K562 (cell line): ENCODE results near the gene TFCP2. TPM values are rescaled to one million over a fixed set of nuclear protein-coding genes. Genes with fewer than 3 reads are reported as not detected.

Experiments
- ATAC-seq: fragments of 200-7000 bp; cut with Tn5 transposase; 3 replicates; pipeline ENCODE4 v1.9.1; 2020; ENCODE audit warnings: moderate library complexity
- BruUV-seq: library from RNA; stranded (reverse); fragments of 400-500 nt; replicated peaks from 2 replicates; lab custom pipeline; 2021; lab: Mats Ljungman, UMichigan
- CTCF ChIA-PET: fragments of 300-600 bp; formaldehyde crosslinking; extraction: SDS; loops from one replicate; lab custom pipeline; 2021; ENCODE audit warnings: low intra/inter-chr PET ratio; lab: Yijun Ruan, JAX
- POLR2A ChIA-PET: fragments of 300-600, 350-650 bp; sonication (Branson Sonifier 250); formaldehyde crosslinking; extraction: SDS; loops from one replicate; lab custom pipeline; 2021; ENCODE audit warnings: antibody characterized with exemption, inconsistent platforms; lab: Yijun Ruan, JAX
- DNase-seq, 4 experiments: peaks; one replicate each; pipeline versions ENCODE4 v3.0.0 to v3.0.0-alpha.2; 2011 to 2018; ENCODE audit warnings: low spot score in 3 of 4, mixed read lengths in 3 of 4; ENCODE audit errors: extremely low read depth in 1 of 4
- FAIRE-seq: peaks from 2 replicates; lab custom pipeline; 2011; peaks lifted over from hg19 to GRCh38; lab: Jason Lieb, UNC
- H2AFZ ChIP-seq: 2 replicates; pipeline ENCODE4 v1.6.0; 2011; ENCODE audit warnings: low read depth, low read length, control low read depth, inconsistent platforms
- H3K27ac ChIP-seq: fragments of 200-600 bp; 3 replicates; pipeline ENCODE4 v1.8.0; 2011; ENCODE audit warnings: low read depth, mild to moderate bottlenecking, control low read depth, inconsistent platforms, low read length, moderate library complexity, mixed read lengths; ENCODE audit errors: extremely low read depth
- H3K27me3 ChIP-seq, 2 experiments: fragments of 300-600 bp in 1 of 2; 2 replicates in 1 of 2; 3 replicates in 1 of 2; pipeline versions ENCODE4 v1.6.0 to v1.8.0; 2011; ENCODE audit warnings: inconsistent platforms in 2 of 2, low read length in 2 of 2, mild to moderate bottlenecking in 1 of 2, mixed read lengths in 1 of 2, moderate library complexity in 1 of 2; ENCODE audit not compliant: control insufficient read depth in 2 of 2, insufficient read depth in 2 of 2
- H3K36me3 ChIP-seq: fragments of 300-600 bp; 3 replicates; pipeline ENCODE4 v1.8.0; 2011; ENCODE audit warnings: mild to moderate bottlenecking, low read length, inconsistent platforms; ENCODE audit not compliant: control insufficient read depth, insufficient read depth
- H3K4me1 ChIP-seq, 2 experiments: fragments of 200-600 bp in 1 of 2; replicated peaks in 1 of 2; 2 replicates in 1 of 2; 3 replicates in 1 of 2; pipeline versions ENCODE4 v1.5.1 to v1.8.0; 2011; ENCODE audit warnings: inconsistent platforms in 2 of 2, low read length in 2 of 2, mild to moderate bottlenecking in 1 of 2, mixed read lengths in 1 of 2, moderate library complexity in 1 of 2; ENCODE audit not compliant: control insufficient read depth in 2 of 2, insufficient read depth in 2 of 2
- H3K4me2 ChIP-seq: 2 replicates; pipeline ENCODE4 v1.6.1; 2011; ENCODE audit warnings: low read length, control low read depth, inconsistent platforms, mixed read lengths; ENCODE audit not compliant: insufficient read depth
- H3K4me3 ChIP-seq: fragments of 200-600 bp; sonication (generic), shearing (Covaris generic); 2 replicates; pipeline ENCODE4 v1.5.1; 2016; ENCODE audit warnings: control low read depth, inconsistent platforms
- H3K79me2 ChIP-seq: fragments of 200-600 bp; 3 replicates; pipeline ENCODE4 v1.8.0; 2011; ENCODE audit warnings: low read length, inconsistent platforms; ENCODE audit not compliant: control insufficient read depth, insufficient read depth
- H3K9ac ChIP-seq, 2 experiments: 2 replicates each; pipeline versions ENCODE4 v1.6.0 to v1.6.1; 2011; ENCODE audit warnings: low read depth in 2 of 2, low read length in 2 of 2, control low read depth in 1 of 2, inconsistent platforms in 1 of 2, mild to moderate bottlenecking in 1 of 2, mixed read lengths in 1 of 2; ENCODE audit not compliant: insufficient read depth in 1 of 2
- H3K9me1 ChIP-seq: one replicate; pipeline ENCODE4 v1.6.0; 2011; ENCODE audit warnings: inconsistent platforms, mild to moderate bottlenecking, low read length, moderate library complexity; ENCODE audit not compliant: control insufficient read depth, insufficient read depth
- H3K9me3 ChIP-seq: replicated peaks from 2 replicates; pipeline ENCODE4 v1.5.1; 2011; ENCODE audit warnings: low read depth, low read length, inconsistent platforms; ENCODE audit not compliant: control insufficient read depth, insufficient read depth
- H4K20me1 ChIP-seq: replicated peaks from 2 replicates; pipeline ENCODE4 v1.6.1; 2011; ENCODE audit warnings: low read length, inconsistent platforms, mixed read lengths; ENCODE audit not compliant: control insufficient read depth, insufficient read depth
- E4F1 ChIP-seq: fragments of 250-450 bp; sonication (Bioruptor Pico); IDR thresholded peaks from 2 replicates; pipeline ENCODE4 v1.5.0; 2021; ENCODE audit warnings: mild to moderate bottlenecking, borderline replicate concordance
- XRCC3 ChIP-seq: fragments of 450-650 bp; IDR thresholded peaks from 2 replicates; pipeline ENCODE4 v1.6.1; 2017; ENCODE audit warnings: mild to moderate bottlenecking, moderate library complexity
- ZNF121 ChIP-seq: sonication (generic); formaldehyde crosslinking; conservative IDR thresholded peaks from 2 replicates; pipeline ENCODE4 v1.8.0; 2022; ENCODE audit warnings: missing genetic modification reagents
- WGBS: fragments of 100-300 bp; shearing (Covaris generic); methylation state at CpG from one replicate; pipeline ENCODE4 v1.1.6; 2016; ENCODE audit warnings: low coverage, mixed read lengths; ENCODE audit not compliant: insufficient coverage; ENCODE audit errors: missing lambda C conversion rate; 5-methylcytosine and 5-hydroxymethylcytosine counted together
- in situ Hi-C: fragments of 300-500 bp; cut with MboI; formaldehyde crosslinking; loops from 4 replicates; pipeline ENCODE4 v1.15.0; 2018; ENCODE audit warnings: inconsistent platforms, mixed read lengths
- intact Hi-C: fragments of 100-400 bp; cut with micrococcal nuclease; formaldehyde crosslinking; loops from 2 replicates; pipeline ENCODE4 v1.14.2; 2022
- polyA plus RNA-seq, 8 experiments: library from polyadenylated mRNA; depleted of rRNA in 4 of 8; stranded (reverse) in 5 of 8; unstranded in 3 of 8; fragments of >200 nt; fragmentation: Nextera tagmentation in 2 of 8; fragmentation: Illumina TruSeq in 1 of 8; extraction: Ambion mirVana in 2 of 8; extraction: Trizol in 1 of 8; gene quantifications; 2 replicates each; pipeline versions ENCODE4 v1.2.1 to v1.2.3, GENCODE V29; 2011 to 2014; ENCODE audit warnings: inconsistent platforms in 1 of 8, missing spikeins in 1 of 8
- total RNA-seq, 7 experiments: library from RNA; depleted of rRNA in 6 of 7; stranded (reverse); fragments of >200 nt in 6 of 7; fragmentation: Illumina TruSeq in 2 of 7; extraction: Trizol in 2 of 7; gene quantifications; 2 replicates each; pipeline versions ENCODE4 v1.2.1 to v1.2.3, GENCODE V29; 2011 to 2021; ENCODE audit warnings: low replicate concordance in 1 of 7

TFCP2 gene
- total and polyA plus RNA-seq, 9 of the 15 experiments (the other 6 are each of a cell fraction or from before 2014, with no cell fraction given): 8.0 to 38.9 (median 19.3) TPM

- Histone ChIP-seq H3K79me2 (no peaks in the 10 kb centered on the region), H2AFZ (no peak overlapping the region), H3K9me1 (no peaks in the 10 kb centered on the region), H4K20me1 (no peaks in the 10 kb centered on the region), H3K9me3 (no peaks in the 10 kb centered on the region), H3K27ac (no peak overlapping the region), H3K9ac (no peak overlapping the region), H3K4me3 (no peak overlapping the region), H3K36me3 (no peaks in the 10 kb centered on the region), H3K4me1 (peaks cover 3 to 13% of the 10 kb centered on the region in 2 experiments; a peak in 3 of 5 replicates), H3K27me3 (no peaks in the 10 kb centered on the region), H3K4me2 (no peak overlapping the region)
- no peak for TF ChIP-seq XRCC3
- TF ChIP-seq ZNF121: peak; percentile 84
- no peak for TF ChIP-seq E4F1 (CRISPR knock-in tag)
- no peak for FAIRE-seq
- WGBS: 71% methylated on average over 6 of the region's 6 CpGs
- no peak for ATAC-seq
- peak in 1 of 4 experiments; percentile 4 for DNase-seq
- ChIA-PET CTCF (interaction anchor here (0.6 kb wide), 1 partner anchor 133 kb away, joined by 5 read pairs; no protein-coding TSS in a partner anchor), POLR2A (interaction anchor here (0.9 to 2.0 kb wide), 4 partner anchors 10 to 55 kb away, joined by 3 to 5 read pairs (median 4); no protein-coding TSS in a partner anchor)
- in situ Hi-C loops (no loop called here), intact Hi-C loops (no loop called here)
- BruUV-seq: no TSS peak
These were observed 12.3 kb upstream of the TFCP2 start for GRCh38 chr12:51185171-51185717.
